GM18502 (cell line): ENCODE data around the gene ZBTB14.

ENCODE experiments used
- ATAC-seq: cut with Tn5 transposase; IDR thresholded peaks from one replicate; pipeline ENCODE4 v1.9.1; 2021; ENCODE audit warnings: mild to moderate bottlenecking; ENCODE audit not compliant: unreplicated experiment, poor library complexity

The ZBTB14 gene

GRCh38 chr18:5294457-5295230 lies 882 bp downstream of the ZBTB14 start:
- peak; percentile 18 for ATAC-seq

GRCh38 chr18:5294113-5294456 lies 1.4 kb downstream of the ZBTB14 start:
- ATAC-seq: no peak

- ATAC-seq: peak; percentile 62
Observed at GRCh38 chr18:5288517-5288935, 7.0 kb downstream of the ZBTB14 start.

- ATAC-seq: no peak
Observed at GRCh38 chr18:5287854-5288253, 7.7 kb downstream of the ZBTB14 start.

GRCh38 chr18:5286525-5286924 lies 9.0 kb downstream of the ZBTB14 start:
- no peak for ATAC-seq

- ATAC-seq: no peak
Observed at GRCh38 chr18:5285326-5285725, 10.2 kb downstream of the ZBTB14 start.

GRCh38 chr18:5284808-5285207 lies 10.7 kb downstream of the ZBTB14 start:
- ATAC-seq: no peak

- ATAC-seq: no peak
Observed at GRCh38 chr18:5282770-5283169, 12.8 kb downstream of the ZBTB14 start.

GRCh38 chr18:5276947-5277346 lies 18.6 kb downstream of the ZBTB14 start:
- no peak for ATAC-seq

GRCh38 chr18:5275872-5276271 lies 19.7 kb downstream of the ZBTB14 start:
- no peak for ATAC-seq

GRCh38 chr18:5268874-5269273 lies 26.7 kb downstream of the ZBTB14 start:
- no peak for ATAC-seq

GRCh38 chr18:5266721-5267120 lies 28.8 kb downstream of the ZBTB14 start:
- ATAC-seq: no peak

GRCh38 chr18:5253910-5254309 lies 41.6 kb downstream of the ZBTB14 start:
- no peak for ATAC-seq

GRCh38 chr18:5251117-5251516 lies 44.4 kb downstream of the ZBTB14 start:
- ATAC-seq: no peak

- ATAC-seq: no peak
Observed at GRCh38 chr18:5250603-5251002, 44.9 kb downstream of the ZBTB14 start.

GRCh38 chr18:5244941-5245340 lies 50.6 kb downstream of the ZBTB14 start:
- ATAC-seq: no peak

GRCh38 chr18:5239447-5239846 lies 56.1 kb downstream of the ZBTB14 start:
- ATAC-seq: no peak
